Putamen (tissue), 1 donor: ENCODE measurements around the gene PPARD.
A peak's percentile ranks its signal among the peaks of the same experiment; 100 is the strongest.
"Not testable (repeated sequence)": the region's sequence is repeated elsewhere in the genome, so short reads cannot be mapped to it uniquely, and the experiment has no call there.

Experiments
- DNase-seq: peaks from one replicate; pipeline ENCODE4 v3.0.0-alpha.2; 2016; ENCODE audit warnings: low spot score

The PPARD gene

DNA sequence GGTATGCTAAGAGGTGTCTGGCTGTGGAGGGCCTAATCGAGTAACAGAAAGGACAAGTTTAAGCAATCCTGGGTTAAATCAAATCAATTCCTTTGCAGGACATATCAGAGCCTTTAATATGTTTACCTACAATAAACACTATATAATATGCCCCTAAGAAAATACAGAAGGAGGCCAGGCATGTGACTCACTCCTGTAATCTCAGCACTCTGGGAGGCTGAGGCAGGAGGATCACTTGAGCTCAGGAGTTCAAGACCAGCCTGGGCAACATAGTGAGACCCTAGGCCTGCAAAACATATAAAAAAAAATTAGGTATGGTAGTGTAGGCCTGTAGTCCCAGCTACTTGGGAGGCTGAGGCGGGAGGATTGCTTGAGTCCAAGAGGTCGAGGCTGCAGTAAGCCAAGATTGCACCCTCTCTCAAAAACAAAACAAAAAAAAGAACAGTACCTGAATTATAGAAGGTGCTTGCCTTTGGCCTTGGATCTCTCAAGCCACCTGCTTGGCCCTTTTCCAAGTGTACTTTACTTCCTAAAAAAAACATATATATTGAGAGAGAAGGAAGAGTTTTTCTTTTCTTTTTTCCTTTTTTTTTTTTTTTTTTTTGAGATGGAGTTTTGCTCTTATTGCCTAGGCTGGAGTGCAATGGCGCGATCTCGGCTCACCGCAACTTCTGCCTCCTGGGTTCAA is 96.2 kb downstream of the PPARD start:
- not testable (repeated sequence) for DNase-seq

DNA sequence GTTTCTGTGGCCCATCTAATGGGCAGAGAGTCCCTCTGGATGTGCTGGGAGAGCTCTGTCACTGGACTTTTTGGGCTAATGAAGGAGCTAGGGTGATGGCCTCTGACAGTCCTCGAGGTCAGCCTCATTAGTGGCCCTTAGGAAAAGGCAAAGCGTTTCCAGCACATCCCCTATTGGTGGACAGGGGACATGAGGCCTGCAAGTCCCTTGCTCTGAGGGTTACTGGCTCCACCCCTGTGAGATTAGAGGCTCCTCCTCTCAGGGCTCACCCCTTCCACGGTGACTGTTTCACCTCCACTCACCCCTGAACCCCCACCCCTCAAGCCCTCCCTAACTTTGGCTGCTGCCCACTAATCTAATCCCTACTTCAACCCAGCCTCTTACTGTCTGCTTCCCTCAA is 97.0 kb downstream of the PPARD start:
- no peak for DNase-seq

DNA sequence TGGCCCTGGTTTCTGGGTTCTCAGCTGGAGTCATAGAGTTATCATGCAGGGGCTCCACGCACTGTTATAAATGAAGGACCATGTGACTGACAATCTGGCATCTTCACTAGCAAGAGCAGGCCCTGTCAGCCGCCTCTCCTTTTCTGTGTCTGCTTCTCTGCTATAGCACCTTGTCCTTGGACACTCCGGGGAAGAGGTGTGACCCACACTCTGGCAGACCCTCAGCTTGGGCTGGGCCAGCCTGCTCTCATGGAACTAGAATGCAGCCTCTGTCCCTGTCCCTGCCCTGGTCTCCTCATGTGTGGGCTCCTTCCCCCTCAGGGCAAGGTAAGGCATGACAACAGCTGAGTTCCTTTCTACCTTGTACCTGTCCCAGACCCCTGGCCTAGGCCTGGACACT is 98.8 kb downstream of the PPARD start:
- no peak for DNase-seq

DNA sequence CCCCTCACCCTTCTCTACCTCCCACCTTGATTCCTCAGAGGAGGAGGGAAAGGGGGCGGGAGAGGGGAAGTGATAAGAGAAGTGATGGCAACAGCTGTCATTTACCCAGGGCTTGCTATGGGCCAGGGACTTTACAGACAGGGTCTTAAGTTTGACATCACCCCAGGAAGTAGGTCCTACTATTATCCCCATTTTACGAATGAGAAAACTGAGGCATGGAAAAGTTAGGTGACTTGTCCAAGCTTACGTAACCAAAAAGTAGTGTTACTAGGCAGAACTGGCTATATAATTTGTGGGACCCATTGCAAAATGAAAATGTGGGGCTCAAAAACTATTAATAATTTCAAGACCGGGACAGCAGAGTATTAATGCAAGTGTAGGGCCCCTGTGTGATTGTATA is 99.3 kb downstream of the PPARD start:
- no peak for DNase-seq

DNA sequence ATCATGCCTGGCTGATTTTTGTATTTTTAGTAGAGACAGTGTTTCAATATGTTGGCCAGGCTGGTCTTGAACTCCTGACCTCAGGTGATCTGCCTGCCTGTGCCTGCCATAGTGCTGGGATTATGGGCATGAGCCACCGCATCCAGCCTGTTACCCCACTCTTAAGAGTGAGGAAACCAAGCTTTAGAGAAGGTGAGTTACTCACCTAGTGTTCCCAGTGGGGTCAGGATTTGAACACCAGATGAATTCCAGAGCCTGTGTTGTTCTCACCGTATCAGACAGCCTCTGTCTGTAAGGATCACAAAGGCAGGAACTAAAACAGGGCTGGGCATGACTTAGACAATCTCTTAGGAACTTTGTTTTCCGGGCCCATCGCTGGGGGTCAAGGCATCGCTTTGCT is 100.3 kb downstream of the PPARD start:
- no peak for DNase-seq

DNA sequence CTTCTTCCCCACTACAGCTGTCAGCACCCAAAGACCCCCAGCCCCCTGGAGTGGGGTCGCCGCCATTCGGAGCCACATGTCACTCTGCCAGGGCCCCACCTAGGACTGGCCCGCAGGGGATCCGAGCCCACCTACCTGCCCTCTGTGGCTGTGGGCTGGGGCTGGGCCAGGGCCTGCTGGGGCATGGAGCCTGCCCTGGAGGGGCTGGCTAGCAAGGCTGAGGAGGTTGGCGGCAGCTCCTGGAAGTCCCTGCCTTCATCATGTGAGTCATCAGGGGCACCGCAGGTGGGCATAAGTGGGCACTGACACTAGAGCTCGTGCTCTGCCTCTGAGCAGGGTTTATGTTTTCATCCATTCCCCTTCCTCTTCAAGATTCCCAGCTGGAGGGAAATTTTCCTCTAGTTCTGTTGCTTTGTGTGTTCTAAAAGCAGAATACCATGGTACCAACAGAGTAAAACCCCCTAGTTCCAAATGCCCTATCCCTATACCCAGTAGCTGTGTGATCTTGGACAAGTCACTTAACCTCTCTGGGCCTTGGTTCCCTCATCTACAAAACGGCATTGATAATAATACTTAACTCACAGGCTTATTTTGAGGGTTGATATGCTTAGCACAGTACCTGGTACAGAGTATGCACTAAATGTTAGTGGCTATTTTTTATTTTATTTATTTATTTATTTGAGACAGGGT is 101.1 kb downstream of the PPARD start:
- DNase-seq, result no peak

DNA sequence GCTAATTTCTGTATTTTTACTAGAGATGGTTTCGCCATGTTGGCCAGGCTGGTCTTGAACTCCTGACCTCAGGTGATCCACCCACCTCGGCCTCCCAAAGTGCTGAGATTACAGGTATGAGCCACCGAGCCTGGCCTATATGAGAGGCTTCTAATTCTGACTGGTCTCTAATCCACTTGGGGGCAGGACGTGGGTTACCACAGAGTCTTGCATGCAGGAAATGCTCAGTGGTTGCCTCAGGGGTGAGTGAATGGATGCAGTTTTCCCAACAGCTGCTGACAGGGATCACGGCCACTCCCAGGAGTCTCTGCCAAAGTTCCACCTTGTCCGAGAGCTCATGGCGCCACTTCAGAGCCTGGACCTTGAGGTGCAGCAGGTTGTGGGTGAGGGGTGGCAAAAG is 103.3 kb downstream of the PPARD start:
- no peak for DNase-seq

DNA sequence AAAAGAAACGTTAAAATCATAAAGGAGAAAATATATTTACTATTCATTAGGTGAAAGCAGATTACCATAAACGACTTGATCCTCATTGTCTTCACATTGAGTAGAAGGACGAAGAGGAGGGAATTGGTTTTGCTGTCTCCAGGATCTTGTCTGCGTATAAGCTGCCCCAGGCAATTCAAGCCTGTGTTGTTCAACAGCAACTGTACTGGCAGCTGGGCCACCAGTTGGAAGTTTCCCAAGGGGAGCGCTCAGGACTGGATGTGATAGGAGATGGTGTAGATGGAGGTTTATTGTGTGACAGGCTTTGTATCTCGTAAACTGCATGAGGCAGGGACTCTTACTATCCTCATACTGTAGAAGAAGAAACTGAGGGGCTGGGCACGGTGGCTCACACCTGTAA is 105.8 kb downstream of the PPARD start:
- DNase-seq, result no peak

DNA sequence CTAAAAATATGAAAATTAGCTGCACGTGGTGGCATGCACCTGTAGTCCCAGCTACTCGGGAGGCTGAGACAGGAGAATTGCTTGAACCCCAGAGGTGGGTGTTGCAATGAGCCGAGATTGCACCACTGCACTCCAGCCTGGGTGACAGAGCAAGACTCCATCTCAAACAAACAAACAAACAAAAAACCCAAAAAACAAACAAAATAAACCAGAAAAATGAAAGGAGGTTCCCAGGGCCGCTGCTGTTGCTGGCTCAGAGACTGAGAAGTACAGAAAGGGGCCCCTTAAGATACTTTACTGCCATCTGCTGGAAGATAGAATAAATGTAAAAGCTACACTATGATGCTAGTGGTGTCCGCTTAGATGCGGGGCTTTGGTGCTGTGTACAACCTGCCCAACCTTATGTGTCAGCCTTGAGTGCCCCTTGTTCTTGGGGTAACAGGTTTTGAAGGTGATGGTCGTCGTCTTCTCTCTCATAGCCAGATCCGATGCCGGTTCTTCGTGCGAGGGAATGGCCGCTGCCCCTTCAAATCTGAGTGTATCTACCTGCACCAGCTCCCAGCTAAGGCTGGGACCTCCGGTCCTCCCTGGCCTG is 107.0 kb downstream of the PPARD start:
- peak; percentile 58 for DNase-seq

DNA sequence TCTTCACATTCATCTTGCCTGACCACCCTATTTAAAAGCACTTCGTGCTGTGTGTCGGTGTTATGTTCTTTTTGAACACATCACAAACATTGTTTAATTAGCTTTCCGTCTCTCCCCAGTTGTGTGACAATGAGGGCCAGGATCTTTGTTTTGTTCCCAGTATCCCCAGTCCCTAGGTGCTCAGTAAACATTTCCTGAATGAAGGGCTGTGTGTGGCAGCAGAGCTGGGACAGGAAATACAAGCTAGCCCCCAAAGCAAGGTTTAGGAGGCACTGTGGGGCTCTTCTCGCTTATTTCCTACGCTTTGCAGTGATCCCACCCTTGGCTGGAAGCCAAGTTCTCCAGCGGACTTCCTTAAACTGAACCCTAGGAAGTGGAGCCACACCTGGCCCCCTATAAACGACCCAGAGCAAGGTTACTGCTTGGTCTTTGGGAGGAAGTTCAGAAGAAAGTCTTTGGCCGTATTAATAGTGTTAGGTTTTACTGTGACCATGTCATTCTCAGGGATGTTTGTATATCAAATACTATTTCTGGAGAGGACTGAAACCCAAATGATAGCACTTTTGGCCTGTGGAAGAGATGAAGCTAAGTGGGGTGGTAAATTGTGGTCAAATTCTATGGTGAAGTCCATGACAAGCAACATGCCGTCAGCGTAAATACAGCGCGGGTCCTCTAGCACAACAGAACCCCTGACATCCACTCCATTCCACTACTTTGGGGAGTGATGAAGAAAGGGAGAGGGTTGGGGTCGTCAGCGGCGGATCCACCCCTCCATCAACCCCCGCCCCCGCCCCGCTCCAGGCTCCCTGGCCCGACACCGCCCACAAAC is 109.2 kb downstream of the PPARD start:
- no peak for DNase-seq

DNA sequence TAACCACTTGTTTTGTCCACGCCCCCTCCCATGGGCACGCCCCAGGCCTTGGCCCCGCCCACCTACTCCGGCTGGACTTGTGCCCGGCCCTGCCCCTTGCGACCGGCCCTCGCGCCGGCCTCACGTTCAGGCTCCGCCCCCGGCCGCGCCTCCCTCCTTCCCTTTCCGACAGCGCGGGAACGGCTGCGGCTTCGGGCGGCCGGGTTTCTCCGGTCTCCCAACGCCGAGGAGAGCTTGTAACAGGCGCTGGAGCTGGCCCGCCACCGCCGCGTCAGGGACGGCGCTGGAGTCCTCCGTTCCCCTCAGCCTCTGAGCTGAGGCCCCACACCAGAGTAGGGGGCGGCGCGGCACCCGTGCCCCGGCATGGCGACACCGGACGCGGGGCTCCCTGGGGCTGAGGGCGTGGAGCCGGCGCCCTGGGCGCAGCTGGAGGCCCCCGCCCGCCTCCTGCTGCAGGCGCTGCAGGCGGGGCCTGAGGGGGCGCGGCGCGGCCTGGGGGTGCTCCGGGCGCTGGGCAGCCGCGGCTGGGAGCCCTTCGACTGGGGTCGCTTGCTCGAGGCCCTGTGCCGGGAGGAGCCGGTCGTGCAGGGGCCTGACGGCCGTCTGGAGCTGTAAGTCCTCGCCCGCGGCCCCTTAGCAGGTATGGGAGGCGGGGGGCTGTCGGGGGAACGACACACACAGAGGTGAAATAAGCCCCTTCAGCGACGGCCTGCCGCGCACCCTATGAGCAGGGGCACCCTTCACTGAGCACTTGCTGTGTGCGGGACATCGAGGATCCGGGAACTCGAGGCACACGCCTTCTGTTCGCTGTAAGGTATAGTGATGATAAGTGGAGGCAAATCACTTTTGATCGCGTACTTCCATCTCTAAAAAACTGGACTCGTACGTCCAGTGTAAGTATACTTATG is 110.1 kb downstream of the PPARD start, which contains the start of gene FANCE:
TSS of gene FANCE (plus strand) at position 156 of the 908 bp plus-strand sequence. CDS start at position 364, 208 bp downstream.
- peak; percentile 84 for DNase-seq

DNA sequence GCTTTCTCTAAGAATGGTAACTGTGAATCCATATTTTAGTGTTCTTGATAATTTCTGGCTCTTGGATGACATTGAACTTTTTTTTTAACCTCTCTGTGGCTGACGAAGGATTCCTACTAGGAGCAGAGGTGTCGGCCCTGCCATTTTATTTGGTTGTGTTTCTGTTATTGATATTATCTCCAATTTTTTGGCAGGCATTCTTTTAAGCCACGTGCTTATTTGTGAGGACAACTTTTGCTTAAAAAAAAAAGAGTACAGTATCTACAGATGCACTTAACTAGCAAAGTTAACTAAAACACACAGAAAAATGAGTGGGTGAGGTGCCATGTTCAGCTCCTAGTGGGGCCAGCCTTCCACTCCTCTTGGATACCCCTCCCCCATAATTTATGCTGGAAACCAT is 110.9 kb downstream of the PPARD start:
- DNase-seq, result no peak

DNA sequence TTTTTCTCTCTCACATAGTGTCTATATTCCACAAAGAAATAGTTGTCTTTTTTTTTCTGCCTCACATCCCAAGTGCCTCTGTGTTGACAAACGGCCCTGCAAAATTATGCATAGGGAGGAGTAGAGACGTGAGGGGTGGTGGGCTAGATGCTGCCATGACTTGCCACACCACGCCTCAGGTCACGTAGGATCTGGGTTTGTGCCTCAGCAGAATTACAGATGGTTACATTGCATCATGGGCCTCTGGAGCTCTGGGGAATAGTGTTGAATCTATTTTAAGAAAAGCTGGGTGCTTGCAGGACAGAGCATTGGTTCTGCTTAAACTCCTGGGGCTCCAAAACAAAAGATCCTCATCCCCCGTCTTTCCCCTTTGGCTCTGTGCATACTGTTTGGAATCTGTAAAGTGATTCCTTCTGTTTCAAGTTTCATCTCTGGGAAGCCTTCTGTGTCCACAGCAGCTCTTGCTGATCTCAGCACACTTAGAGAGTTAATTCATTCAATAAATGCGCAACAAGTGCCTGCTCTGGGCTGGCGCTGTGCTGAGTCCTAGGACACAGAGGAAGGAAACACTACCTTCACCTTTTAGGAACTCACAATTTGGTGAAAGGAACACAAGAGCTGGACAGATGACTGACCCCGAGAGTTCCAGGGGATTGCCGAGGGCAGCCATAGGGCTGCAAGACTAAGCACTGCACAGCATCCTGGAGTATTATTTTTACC is 112.2 kb downstream of the PPARD start:
- DNase-seq, result no peak

DNA sequence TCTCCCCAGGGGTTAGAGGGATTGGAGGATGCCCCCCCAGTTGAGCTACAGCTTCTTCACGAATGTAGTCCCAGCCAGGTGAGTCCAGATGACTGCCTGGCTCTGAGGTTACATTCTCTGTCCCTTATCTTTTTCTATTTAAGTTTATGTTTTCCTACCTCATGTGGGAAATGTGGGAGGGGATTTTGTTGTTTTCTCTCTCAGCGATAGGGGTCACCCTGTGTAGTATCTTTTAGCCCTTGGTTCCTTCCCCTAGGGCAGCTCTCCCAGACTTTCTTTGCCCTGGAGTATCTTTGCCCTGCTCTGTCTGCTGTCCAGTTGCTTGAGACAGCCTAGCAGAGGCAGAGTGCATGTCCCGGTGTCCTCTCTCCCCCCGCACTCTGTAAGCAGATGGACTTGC is 115.5 kb downstream of the PPARD start:
- DNase-seq, result no peak

DNA sequence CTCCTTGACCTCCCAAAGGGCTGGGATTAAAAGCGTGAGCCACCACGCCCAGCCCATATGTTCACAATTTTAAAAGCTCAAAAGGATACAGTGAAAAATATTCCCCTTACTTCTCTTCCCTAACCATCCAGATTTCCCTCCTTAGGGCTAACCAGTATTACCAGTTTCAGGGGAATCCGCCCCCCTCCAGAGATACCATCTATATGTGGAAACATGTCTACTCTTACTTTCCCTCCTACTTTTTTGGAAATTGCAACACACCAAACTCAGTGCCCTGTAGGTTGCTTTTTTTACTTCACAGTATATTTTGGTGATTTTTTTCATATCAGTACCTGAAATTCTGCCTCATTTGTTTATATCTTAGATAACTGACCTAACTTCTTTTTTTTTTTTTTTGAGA is 118.9 kb downstream of the PPARD start:
- DNase-seq, result no peak

DNA sequence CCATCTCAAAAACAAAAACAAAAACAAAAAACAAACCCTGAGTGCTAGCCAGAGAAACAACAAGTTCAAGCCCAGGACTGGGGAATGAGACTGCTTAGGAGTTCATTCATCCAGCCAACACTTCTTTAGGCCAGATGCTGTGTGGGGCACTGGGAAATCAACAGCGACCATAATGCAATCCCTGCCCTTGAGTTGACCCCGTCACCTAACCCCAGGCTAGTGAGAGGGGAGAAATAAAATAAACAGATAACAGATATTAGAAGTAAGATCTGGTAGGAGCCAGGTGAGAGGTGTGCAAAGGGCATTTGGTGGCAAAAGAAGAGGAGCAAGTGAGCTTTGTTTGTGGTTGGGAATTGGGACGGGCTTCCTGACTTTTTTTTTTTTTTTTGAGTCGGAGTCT is 120.9 kb downstream of the PPARD start:
- DNase-seq, result no peak

DNA sequence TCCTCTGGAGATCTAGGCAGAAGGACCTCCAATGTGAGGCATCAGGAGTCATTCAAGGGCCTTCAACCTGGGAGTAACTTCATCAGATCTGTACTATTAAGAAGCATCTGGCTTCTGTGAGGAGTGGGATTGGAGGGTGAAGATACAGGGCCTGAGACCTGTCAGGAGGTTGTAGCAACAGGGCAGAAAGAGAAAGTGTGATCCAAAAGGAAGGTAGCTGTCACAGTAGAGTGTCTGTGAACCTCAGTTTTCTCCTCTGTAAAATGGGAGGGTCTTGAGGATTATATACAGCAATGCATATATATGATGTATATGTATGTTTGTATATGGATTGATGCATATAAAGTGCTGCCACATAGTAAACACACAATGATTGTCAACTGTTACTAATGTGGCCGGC is 123.3 kb downstream of the PPARD start:
- no peak for DNase-seq

DNA sequence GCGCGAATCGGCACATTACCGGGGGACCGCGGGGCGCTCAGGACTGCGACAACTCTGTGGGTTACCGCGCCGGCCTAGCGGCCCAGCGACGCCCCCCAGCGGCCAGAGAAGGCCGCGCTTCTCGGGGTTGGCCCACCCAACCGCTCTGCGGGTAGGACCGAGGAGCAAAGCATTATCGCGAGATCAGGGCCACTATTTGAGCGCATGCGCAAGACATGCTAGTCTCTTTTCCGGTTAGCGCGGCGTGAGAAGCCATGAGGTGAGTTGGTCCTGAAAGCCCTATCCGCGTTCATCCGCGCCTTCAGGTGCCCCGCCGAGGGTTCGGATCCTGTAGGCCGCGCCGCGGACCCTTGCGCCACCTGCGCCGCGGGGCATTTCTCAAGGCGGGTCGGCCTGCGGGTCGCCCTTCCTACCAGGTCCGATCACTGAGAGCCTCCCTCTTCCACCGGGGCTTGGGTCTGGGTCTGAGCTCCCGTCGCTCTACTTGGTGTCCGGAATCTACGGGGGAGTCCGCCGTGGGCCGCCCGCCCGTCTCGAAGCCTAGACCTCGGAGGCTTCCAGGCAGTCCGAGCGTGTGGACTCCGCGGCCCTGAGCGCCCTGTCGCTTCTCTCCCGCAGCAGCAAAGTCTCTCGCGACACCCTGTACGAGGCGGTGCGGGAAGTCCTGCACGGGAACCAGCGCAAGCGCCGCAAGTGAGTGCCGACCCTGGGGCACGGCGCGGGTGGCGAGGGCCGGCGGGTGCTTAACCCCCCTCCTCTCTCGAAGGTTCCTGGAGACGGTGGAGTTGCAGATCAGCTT is 126.0 kb downstream of the PPARD start, which contains the start of gene RPL10A:
TSS of gene RPL10A (plus strand) at position 221 of the 799 bp plus-strand sequence. CDS start at position 255, 34 bp downstream.
- DNase-seq, result peak; percentile 97

DNA sequence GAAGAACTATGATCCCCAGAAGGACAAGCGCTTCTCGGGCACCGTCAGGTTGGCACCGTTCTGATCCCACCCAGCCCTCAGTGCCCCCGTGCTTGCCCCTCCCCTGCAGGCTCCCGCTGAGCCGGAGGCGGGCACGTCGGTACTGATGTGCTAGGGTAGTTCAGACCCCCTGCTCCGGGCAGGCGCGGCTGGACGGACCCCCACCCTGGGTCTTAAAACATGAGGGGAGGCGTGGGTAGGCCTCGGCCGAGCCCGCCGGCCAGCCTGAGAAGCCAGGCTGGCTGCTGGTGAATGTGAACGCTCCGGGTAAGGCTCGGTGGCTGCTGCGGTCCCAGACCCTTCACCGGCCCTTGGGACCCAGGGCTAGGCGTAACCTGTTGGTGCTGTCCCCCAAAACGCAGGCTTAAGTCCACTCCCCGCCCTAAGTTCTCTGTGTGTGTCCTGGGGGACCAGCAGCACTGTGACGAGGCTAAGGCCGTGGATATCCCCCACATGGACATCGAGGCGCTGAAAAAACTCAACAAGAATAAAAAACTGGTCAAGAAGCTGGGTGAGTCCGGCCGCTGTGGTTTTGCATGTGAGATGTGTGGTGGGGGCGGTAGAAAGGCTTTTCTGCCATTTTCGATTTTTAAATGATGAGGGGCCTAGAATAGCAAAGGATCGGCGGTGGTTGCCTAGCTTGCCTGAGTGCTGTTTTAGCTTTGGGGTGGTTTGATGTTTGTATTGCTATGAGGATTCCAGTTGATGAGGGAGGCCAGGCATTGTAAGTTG is 126.8 kb downstream of the PPARD start:
- no peak for DNase-seq
